ENCODE results near the gene ZNF790. TPM values are rescaled to one million over a fixed set of nuclear protein-coding genes. Genes with fewer than 3 reads are reported as not detected.
"Not testable (repeated sequence)": the region's sequence is repeated elsewhere in the genome, so short reads cannot be mapped to it uniquely, and the experiment has no call there.

Gene ZNF790
- total RNA-seq, 2 donors from 2014 or later: 7.4 to 8.8 TPM

DNA sequence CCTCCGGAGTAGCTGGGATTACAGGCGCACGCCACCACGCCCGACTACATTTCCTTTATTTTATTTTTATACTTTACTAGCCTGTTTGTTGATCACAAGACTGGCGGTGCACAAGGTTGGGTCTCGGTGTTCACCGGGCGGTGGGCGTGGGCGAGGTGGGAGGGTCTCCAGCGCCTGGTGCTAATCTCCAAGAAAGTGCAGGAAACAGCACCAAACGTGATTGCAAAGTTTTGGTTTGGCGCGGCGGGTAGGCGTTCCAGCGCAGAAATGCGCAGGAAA lies 41.5 kb downstream of the ZNF790 start:
- Histone ChIP-seq H3K4me3 (peak overlapping the region; percentile 90), H3K36me3 (peaks cover 10% of the 10 kb centered on the region), H3K9me3 (peaks cover 38% of the 10 kb centered on the region), H3K4me1 (ENCODE audit: control insufficient read depth in 1 of 2, low read depth in 2 of 2) (peaks cover 4 to 9% of the 10 kb centered on the region in 2 donors), H3K27ac (peak overlapping the region in 1 of 2 donors; percentile 61), H3K27me3 (replicated peaks; ENCODE audit: insufficient read depth) (no peaks in the 10 kb centered on the region)
- no peak for DNase-seq (ENCODE audit: low spot score)
- no peak for ATAC-seq (ENCODE audit: insufficient number of reproducible peaks, low FRiP score, low read depth)
- TF ChIP-seq, protein P1, sequence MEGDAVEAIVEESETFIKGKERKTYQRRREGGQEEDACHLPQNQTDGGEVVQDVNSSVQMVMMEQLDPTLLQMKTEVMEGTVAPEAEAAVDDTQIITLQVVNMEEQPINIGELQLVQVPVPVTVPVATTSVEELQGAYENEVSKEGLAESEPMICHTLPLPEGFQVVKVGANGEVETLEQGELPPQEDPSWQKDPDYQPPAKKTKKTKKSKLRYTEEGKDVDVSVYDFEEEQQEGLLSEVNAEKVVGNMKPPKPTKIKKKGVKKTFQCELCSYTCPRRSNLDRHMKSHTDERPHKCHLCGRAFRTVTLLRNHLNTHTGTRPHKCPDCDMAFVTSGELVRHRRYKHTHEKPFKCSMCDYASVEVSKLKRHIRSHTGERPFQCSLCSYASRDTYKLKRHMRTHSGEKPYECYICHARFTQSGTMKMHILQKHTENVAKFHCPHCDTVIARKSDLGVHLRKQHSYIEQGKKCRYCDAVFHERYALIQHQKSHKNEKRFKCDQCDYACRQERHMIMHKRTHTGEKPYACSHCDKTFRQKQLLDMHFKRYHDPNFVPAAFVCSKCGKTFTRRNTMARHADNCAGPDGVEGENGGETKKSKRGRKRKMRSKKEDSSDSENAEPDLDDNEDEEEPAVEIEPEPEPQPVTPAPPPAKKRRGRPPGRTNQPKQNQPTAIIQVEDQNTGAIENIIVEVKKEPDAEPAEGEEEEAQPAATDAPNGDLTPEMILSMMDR (IDR thresholded peaks at IDR 0.05): no peak

DNA sequence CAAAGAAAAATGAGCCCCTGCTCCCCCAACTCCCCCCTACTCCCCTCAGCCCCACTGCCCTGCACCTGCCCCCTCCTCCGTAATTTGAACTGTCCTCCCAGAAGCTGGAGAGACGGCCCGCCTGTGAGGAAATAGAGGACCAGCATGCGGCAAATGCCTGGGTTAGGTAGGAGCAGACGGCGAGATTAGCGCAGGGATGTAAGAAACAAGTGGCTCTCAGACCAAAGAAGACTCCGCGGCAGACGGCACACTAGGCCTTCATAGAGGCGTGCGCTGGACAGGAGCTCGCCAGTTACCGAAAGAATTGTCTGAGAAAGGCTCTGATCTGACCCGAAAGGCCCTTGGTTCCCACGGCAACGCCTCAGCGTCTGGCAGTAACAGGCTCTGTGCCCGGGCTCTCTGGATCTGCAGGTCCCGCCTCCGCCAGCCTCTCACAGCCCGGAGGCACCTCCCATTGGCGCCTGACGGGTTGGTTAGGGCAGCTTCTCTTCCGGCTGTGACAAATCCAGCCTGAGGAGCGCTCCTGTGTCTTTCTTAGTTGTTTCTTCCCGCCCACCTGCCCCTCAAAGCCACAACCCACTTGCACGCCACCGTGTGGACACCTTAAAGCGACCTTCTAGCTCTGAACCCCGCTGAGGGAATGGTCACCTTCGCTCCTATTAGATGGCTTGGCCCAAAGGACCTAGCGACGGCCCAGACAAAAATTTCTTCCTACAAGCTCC lies 46.6 kb downstream of the ZNF790 start:
- not testable (repeated sequence) for ATAC-seq (ENCODE audit: insufficient number of reproducible peaks, low FRiP score, low read depth); H3K36me3 ChIP-seq; H3K27me3 ChIP-seq (replicated peaks; ENCODE audit: insufficient read depth); H3K27ac ChIP-seq; DNase-seq (ENCODE audit: low spot score); H3K4me1 ChIP-seq (ENCODE audit: control insufficient read depth in 1 of 2, low read depth in 2 of 2)
- peaks cover 21% of the 10 kb centered on the region for H3K9me3 ChIP-seq
- H3K4me3 ChIP-seq: peak overlapping the region; percentile 21

DNA sequence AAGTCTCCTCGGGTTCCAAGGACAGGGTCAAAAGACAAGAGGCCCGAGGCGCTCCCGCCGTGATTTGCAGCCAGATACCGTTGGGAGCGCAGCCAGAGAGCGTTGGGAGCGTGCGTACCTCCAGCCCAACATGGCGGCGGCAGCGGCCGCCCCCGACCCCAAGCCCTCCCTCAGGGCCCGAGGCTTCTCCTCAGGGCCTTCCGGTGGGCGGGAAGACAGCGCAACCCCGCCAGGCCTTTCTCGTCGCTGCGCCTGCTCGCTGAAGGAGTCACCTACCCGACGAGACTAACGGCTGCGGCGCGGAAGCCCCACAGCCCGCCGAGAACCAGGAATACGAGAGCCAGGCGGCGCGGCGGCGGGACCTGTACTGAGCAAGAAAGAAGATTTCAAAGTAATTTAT lies 62.4 kb downstream of the ZNF790 start:
- ATAC-seq (ENCODE audit: insufficient number of reproducible peaks, low FRiP score, low read depth) (no peak), DNase-seq (ENCODE audit: low spot score) (no peak)
- Histone ChIP-seq H3K36me3 (no peaks in the 10 kb centered on the region), H3K27me3 (replicated peaks; ENCODE audit: insufficient read depth) (no peaks in the 10 kb centered on the region), H3K9me3 (no peaks in the 10 kb centered on the region), H3K27ac (peak overlapping the region in 1 of 2 donors; percentile 14), H3K4me3 (peak overlapping the region; percentile 53), H3K4me1 (ENCODE audit: control insufficient read depth in 1 of 2, low read depth in 2 of 2) (peaks cover 4 to 20% of the 10 kb centered on the region in 2 donors)
- TF ChIP-seq, protein P1 (IDR thresholded peaks at IDR 0.05): no peak

DNA sequence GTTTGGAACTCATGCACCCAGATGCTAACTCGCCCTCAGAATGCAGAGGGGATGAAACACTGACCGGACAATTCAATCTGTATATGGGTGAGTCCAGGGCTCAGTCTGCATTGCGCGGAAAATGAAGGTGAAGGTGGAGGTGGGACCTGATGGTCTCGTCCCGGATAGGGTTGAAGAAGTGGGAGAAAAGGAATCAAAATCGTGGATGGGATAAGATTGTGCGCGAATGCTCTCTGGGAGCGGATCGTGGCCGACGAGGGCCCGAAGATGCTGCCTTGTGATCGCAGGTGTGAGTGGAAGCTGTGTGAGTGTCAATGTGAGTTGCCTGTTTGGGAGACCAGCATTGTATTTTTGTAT lies 65.0 kb downstream of the ZNF790 start:
- H3K9me3 ChIP-seq: peaks cover 7% of the 10 kb centered on the region
- ATAC-seq (ENCODE audit: insufficient number of reproducible peaks, low FRiP score, low read depth) (no peak), DNase-seq (ENCODE audit: low spot score) (no peak)
- H3K4me3 ChIP-seq: peak overlapping the region; percentile 83
- peaks cover 5 to 22% of the 10 kb centered on the region in 2 donors for H3K4me1 ChIP-seq (ENCODE audit: control insufficient read depth in 1 of 2, low read depth in 2 of 2)
- H3K27me3 ChIP-seq (replicated peaks; ENCODE audit: insufficient read depth): no peaks in the 10 kb centered on the region
- TF ChIP-seq, protein P1 (IDR thresholded peaks at IDR 0.05): no peak
- peak overlapping the region in 1 of 2 donors; percentile 79 for H3K27ac ChIP-seq
- H3K36me3 ChIP-seq: no peaks in the 10 kb centered on the region

DNA sequence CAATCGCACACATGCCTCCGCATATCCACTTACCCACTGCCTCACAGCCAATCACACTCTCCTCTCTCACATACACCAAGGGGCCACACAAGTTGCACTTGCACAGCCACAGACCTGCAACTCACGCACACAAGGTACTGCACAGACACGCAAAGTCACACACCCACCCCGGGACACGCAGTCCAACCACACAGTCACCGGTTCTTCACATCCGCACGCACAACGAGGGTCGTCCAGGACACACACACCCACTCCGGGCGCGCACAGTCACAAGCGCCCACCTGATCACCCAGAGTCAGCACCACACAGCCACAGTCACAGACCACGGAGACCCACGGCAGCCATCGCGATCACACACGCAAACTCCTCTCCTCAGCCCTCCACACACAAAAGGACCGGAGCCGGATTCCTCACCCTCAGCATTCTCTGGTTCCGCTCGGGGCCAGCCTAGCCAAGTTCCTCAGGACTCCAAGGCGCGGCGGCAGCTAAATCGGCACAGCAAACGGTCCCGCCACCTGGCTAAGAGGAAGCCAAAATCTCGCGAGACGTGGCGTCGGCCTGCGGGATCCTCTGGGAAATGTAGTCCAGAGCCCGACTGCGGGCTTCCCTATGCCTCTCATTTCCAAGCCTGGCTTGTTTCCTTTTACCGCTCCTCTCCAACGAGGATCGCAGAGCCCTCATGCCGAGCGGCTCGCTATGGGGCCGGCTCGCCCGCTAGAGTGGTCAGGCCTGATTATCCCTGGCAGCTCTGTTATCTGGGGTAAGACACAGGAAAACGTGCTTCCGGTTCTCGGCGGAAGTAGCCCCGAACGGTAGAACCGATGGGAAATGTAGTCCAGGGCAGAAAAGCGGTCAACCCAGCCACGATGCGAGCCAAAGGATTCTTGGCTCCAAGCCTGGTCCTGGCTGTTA lies 65.6 kb downstream of the ZNF790 start, which contains the start of gene ZNF850:
TSS of gene ZNF850 (minus strand) at position 497 of the 912 bp plus-strand sequence. CDS start 10,201 bp downstream, outside the sequence.
- H3K4me3 ChIP-seq: peak within 1 kb of the TSS; percentile 83
- no peaks in the 10 kb centered on the region for H3K36me3 ChIP-seq
- TF ChIP-seq, protein P1 (IDR thresholded peaks at IDR 0.05): no peak
- H3K9me3 ChIP-seq: peaks cover 10% of the 10 kb centered on the region
- H3K27ac ChIP-seq: peak within 1 kb of the TSS; percentile 63 to 79
- ATAC-seq (ENCODE audit: insufficient number of reproducible peaks, low FRiP score, low read depth) (peak; percentile 96), DNase-seq (ENCODE audit: low spot score) (peak; percentile 80)
- no peaks in the 10 kb centered on the region for H3K27me3 ChIP-seq (replicated peaks; ENCODE audit: insufficient read depth)
- peaks cover 5 to 22% of the 10 kb centered on the region in 2 donors for H3K4me1 ChIP-seq (ENCODE audit: control insufficient read depth in 1 of 2, low read depth in 2 of 2)
